NK-92 (cell line): ENCODE data around the gene SDSL.

ENCODE experiments used
- DNase-seq: peaks from one replicate; lab custom pipeline; 2025; ENCODE audit not compliant: unreplicated experiment; lab: John Stamatoyannopoulos, UW

SDSL gene

DNA sequence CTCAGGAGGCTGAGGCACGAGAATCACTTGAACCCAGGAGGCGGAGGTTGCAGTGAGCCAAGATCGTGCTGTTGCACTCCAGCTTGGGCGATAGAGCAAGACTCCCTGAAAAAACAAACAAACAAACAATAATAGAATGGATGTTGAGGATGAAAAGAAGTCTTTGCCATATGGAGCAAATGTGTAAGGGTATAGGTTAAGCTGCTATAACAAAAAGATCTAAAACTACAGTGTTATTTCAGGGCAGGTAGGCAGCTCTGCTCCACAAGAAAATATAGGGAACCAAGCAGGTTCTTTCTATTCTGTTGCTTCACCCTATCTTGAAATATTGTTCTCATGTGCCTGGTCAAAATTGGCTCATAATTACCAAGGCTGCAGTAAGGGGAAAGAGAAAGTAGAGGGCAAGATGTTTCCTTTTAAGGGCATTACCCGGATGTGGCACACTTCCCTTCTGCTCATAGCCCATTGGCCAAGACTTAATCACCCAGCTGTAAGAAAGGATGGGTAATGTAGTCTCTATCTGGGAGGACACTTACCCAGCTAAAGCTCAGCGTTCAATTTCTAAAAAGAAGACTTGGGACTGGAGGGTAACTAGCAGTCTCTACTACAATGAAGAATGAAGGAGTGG is 23.5 kb downstream of the SDSL start:
- no peak for DNase-seq

DNA sequence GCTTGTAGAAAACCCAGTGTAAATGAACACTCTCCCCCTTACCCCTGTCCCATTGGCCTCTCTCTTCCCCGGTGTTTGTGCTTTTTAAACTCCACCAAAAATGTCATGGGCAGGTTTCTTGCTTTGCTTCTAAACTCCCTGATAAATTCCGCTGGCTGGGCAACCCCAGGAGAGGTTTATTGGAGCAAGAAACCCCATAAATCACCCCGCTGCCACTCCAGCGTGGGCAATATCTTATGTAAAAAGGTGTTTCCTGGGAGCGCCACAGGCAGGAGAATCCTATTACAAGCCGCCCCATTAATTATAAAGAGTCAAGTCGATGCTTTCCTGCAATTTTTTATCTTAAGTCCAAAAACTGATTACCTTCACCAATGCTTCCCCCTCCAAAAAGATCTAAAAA is 26.7 kb downstream of the SDSL start:
- no peak for DNase-seq

DNA sequence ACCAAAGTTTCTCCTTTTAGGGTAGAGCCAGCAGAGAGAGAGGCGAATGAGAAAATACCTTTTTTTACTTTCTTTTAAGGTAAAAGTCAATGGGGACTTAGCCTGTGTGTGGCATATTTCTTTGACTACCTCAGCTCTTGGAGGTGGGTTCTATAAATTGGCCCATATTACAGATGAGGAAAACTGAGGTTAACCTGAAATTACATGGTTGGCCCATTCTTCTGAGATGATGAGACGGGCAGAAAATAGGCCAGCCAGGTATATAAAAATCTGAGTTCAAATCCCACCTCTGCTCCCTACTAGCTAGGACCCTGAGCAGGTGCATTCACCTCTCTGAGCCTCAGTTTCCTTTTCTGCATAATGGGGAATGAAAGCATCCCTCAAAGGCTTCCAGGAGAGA is 27.1 kb downstream of the SDSL start:
- DNase-seq: no peak

DNA sequence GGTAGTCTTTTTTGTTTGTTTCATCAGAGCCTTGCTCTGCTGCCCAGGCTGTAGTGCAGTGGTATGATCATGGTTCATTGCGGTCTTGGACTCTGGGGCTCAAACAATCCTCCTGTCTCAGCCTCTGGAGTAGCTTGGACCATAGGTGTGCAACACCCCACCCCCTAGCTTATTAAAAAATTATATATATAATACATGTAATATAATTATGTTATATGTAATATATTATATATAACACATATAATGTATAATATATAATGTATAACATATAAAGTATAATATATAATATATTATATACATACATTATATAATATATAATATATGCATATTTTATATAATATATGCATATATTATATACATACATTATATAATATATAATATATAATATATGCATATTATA is 27.7 kb downstream of the SDSL start:
- DNase-seq: no peak

DNA sequence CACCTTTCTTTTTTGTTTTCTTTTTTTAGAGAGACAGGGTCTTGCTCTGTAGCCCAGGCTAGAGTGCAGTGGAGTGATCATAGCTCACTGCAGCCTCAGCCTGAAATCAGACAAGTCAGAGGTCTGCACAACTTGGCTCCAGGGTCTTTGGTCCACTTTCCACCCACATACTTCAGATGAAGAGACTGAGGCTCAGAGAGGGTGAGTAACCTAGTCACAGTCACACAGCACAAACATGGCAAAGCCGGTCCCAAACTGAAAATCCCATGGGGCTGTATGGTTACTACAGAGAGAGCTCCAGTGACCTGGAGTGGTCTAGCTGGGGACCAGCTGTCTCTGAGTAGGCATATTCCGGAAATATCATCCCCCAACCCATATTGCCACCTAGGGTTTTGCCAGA is 30.3 kb downstream of the SDSL start:
- DNase-seq: no peak

DNA sequence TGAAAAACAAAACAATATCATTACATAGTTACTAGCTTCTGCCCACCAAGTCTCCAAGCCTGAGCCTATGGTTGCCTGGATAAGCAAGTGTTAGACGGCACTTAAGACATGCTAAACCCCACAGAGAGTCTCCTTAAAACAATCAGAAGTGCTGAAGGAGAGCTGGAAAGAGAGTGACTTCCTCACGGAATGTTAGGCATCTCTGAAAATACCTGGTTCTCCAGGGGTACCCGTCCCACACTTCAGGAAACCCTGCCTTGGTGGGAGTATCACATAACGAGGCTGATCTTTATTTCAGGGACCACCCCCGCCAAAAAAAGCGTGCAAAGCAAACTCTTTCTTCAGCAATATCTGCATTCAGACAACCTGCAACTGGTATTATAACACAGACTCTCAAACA is 31.1 kb downstream of the SDSL start:
- DNase-seq: no peak

DNA sequence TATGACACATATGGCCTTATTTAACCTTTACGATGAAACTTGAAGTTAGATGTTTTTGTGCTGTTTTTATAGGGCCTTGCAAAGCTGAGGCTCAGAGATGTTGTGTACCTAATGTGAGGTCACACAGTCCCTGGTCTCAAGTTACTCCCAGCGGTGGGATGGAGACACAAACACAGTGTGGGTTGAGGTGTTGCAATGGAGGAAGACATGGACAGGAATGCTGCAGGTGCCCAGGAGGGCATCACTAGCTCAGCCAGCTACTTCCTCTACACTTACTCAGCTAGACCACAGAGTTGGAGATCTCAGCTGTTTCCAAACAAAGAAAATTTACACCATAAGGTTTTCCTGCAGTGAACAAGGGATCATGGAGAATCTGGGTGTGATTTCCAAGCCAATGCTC is 34.0 kb downstream of the SDSL start:
- no peak for DNase-seq

DNA sequence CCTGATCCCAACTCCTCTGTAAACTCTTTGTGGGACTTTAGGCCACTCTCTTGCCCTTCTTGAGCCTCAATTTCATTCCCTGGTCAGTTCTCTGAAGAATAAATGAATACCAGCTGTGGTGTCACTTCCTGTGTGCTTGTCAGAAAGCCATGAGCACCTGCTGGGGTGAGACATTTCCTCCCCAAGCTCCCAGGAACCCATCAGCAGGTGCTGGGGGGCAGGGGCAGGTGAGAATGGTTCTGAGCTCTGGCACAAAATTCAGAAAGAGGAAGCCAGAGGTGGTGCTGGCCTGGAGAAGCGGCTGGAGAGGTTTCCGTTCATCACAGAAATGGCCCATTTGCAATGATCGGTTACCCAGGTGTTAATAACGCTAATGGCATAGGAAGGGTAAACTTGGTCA is 34.6 kb downstream of the SDSL start:
- DNase-seq: no peak

DNA sequence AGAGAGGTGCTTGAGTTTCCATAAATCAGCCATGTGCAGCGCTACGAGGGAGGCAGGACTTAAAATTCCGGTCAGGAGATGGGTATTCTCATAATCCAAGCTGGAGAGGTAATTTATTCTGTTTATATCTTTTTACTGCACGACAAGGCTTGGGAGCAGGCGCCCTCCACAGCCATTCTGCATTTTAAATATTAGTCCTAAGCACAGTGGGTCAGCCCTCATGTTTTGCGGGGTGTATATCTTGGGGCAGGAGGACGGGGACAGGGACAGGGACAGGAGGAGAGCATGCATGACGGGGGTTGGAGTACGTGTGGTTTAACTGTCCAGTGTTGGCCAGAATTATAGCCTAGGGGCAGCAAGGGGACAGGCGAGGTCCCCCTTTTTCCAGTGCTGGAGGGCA is 35.0 kb downstream of the SDSL start:
- no peak for DNase-seq

DNA sequence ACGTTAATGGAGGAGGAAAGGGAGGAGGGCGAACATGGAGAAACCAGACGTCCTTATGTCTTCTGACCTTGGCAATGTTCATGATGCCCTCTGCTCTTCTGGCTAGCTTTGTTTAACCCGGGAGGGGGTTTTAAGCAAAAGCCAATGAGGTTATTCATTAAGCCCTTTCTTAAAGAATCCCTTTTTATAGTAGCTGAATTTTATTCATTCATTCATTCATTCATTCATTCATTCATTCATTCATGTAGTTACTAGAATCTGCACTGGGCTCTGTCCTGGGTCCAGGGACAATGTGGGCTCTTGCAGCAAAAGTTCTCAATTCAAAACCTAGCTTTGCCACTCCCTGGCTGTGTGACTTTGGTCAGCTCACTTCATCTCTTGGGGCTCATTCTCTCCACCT is 35.5 kb downstream of the SDSL start:
- no peak for DNase-seq

DNA sequence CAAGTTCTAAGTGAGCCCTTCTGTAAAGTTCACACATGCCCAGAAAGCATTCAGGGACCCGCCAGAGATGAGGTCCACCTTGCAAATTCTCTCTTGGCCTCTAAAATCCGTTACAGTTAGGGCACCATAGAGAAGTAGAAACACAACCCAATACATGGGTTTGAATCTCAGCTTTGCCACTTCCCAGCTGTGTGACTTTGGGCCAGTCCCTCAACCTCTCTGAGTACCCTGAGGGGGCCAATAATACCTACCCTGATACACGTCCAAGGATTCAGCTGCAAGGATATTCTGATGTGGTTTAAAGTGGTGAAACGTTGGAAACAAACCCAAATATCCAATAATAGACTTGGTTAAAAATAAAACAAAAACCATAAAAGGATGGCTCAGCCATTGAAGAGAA is 37.8 kb downstream of the SDSL start:
- DNase-seq: no peak

DNA sequence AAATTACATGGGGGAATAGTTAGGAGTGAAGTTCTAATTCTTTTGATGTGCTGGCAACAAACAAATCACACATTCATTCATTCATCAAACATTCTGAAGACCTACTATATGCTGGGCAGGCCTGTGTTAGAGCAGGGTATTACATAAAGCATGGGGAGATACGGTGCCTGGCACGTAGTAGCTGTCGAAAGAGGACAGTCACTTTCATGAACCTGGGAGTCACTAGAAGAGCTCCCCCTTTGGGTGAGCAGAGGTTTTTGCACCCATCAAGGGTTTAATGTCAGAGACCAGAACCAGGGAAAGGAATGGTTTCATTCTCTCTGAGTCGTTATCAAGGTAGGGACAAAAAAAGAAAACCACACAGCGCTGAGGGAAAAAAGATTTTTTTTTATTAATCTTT is 39.5 kb downstream of the SDSL start:
- DNase-seq: no peak

DNA sequence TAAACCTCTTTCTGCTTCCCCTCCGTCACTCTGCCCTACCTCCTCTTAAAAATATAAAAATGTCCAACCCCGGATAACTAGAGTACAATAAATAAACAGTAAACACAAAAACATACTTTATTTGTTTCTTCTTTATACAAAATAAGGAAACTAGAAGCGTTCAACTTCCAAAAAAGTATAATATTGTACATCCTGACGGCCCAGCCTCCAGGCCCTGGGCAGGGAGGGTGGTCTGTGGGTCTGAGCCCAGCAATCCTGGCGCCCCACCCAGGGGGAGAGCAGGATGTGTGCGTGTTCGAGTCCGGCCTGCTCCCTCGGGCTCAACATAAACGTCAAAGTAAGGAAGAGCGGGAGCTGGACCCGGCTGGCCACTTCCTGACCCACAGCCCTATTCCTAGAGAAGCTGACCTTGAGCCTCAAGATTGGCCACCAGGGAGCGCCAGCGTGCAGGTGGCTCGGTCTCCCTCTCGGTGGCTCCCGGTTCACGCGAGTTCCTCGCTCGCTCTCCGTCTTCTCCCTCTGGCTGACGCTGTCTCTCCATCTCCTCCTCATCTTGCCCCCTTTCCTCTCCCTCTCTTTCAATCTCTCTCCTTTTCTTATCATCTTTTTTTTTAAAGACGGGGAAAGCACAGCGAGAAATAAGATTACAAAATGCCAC is 40.1 kb downstream of the SDSL start:
- no peak for DNase-seq

DNA sequence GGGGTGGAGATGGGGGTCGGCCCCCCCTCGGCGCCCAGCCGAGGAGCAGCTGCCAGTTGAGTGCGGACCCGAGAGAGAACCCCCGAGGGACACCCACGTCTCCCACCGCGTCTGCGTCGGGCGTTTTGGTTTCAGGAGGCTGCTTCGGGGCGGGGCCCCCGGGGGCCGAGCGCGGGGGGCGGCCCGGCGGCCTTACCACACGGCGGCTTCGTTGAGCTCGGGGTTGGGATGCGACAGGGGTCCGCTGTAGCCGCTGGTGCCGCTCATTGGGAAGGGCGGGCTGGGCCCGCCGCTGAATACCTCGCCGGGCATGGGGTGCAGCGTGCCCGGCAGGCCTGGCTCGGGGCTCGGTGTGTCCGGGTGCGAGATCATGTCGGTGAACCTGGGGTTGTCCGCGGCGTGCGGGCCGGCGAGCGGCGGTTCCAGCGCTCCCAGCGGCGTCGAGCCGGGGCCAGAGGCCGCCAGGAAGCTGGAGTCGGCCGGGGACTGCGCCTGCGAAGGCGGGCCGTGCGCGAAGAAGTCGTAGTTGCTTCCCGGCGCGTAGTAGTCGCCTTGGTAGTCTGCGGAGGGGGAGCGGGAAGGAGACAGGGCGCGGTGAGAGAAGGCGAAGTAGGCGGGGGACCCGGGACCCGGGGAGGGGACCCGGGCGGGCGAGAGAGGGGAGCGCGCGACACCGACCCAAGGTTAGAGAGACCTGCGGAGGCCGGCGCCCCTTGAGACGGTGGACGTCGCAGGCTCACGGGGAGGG is 41.0 kb downstream of the SDSL start:
- DNase-seq: no peak

DNA sequence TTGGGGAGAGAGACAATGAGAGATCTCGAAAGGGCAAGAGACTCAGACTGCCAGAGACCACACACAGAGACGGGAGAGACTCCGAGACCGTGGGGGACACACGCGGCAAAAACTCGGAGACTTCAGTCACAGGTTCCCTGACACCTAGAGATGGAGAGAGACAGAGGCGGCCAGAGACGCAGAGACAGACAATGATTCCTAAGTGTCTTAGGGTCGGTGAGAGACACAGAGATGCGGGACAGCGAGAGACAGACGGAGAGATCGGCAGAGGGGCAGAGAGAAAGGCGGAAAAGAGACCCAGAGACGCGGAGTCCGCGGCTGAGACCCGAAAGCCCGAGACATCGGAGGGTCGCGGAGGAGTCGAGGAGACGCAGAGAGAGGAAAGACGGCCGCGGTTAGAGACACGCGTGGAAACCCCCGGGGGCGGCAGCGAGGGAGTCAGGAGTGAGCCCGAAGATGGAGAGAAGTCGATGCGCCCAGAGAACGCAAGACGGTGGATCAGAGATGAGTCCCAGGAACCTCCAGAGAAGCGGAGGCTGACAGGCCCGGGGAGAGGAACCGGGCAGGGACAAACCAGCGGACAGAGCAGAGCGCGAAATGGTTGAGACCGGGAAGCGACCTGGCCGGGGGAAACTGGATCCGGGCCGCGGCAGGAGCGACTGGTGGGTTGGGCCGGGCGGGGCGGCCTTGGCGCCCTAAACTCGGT is 41.7 kb downstream of the SDSL start:
- DNase-seq: no peak

DNA sequence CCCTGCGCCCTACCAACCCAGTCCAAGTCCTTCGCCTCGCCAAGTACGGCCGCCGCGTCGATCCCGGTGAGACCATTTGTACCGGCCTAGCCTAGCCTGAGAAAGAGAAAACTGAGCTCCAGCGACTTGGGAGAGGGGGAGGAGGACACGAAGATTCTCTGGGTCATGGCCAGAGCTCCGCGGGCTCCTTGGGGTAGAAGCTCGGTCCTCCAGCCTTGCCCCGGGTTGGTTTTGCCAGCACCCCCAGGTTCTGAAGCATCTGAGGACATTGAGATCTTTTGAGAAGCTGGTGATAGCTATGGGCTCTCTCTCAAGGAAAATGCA is 42.2 kb downstream of the SDSL start:
- no peak for DNase-seq

DNA sequence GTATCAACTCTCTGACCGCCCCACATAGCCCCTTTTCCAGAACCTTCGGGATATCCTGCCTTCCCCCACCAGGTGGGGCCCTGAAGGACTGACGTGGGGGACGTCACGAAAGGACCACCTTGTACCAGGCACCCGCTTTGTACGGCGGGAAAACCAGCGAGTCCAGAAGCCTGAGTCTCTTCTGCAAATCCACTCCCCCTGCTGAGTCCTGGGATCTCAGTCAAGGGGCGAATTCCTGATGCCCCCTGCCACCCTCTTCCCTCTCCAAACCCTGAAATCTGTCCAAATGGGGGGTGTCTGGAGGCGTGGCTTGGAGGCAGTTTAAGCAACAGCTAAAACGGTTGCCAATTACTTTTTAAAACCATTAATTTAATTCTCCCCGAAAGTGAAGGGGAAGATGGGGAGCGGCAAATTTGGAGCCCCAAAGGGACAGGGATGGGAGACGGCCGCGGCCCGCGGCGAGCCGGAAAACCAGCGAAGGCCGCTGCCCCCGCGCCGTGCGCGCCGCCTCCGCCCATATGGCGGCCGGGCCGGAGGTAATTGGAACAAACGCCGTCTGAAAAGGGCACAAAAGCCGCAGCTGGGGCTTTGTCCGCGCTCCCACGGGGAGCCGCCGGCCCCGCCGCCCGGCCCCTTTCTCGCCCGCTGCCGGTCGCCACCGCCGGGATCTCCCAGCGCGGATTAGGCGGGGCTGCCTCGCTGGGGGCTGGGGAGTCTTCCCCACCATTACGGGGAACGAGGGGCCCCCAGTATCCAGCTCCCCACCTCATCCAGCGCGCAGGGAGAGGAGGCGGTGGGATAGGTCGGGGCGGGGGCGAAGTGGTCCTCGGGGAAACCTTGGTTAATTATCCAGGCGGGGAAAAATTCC is 42.9 kb downstream of the SDSL start:
- no peak for DNase-seq

DNA sequence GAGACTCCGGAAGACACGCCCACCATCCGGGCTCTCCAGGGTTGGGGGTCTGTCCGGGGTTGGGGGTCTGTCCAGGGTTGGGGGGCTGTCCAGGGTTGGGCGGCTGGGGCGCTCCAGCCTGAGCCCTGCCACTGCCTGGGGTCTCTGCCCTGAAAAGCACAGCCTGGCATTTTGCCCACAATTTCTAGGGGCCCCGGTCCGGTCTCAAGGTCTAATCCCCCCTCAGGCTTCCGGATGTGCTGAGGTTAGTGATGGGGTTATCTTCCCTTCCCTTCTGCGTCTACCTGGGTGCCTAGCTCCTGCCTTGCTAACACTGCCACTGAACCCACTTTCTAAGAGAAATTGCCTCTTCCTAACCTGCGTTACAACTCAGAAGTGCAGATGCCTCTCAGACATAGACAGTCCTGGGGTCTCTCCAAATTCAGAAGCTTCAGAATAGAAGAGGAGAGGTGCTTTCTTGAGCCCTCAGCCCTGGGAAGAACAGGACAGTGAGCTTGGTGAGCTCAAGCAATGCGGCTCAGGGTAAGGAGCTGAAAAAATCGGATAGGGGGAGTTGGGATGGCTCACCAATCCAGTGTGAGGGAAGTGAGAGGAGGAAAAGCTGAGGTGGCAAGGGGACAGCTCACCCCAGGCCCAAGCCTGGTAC is 43.8 kb downstream of the SDSL start:
- no peak for DNase-seq

DNA sequence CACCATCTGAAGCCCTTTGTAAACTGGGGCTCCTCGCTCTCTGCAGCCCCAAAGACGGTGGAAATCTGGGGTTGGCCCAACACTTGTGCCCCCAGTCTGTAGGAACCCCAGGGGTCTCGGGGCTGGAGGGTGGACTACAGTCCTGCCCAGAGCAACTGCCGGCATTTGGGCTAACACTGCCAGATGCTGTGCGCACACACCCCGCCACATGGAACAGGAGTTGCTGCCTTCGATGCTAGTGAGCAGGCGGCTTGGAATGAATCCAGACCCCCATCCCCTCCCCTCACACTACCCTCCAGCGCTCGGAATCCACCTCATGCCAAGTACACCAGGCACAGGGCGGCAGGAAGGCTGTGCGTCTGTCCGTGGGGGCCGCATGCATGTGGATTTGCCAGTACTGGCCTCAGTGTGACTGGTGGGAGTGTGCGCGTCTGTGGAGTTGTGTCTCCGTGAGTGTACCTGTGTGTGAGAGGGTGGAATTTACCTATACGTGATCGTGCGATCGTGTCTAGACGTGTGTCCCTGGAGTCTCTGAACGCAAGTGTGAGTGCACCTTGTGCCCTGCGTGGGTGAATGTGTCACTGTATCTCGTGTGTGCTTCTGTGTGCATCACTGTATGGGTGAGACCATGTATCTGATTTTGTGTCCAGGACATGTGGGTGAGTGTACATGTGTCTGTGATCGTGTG is 44.4 kb downstream of the SDSL start:
- no peak for DNase-seq

DNA sequence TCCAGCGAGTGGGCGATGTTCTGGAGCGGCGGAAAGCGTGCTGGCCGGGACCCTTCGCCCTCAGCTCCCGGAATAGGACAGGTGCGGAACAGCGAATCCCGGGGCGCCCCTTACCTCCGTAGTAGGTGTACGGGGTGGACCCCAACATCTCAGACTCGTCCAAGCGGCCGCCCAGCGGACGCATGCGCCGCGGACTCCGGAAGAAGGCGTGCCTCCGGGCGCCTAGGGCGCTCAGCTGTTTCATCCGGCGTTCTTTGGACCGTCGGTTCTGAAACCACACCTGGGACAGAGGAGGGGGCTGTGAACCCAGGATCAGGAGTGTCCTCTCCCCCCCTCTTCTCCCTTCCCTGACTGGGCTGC is 44.9 kb downstream of the SDSL start:
- DNase-seq: no peak
